NCI-H1930 (cell line): ENCODE data around the gene KLF6.

ENCODE experiments used
- DNase-seq, 2 experiments: peaks; one replicate each; lab custom pipeline; 2025; lab: John Stamatoyannopoulos, UW

Gene KLF6

GRCh38 chr10:3787816-3788215, 2.8 kb upstream of the KLF6 start:
- no peak for DNase-seq

GRCh38 chr10:3787016-3787400, 2.0 kb upstream of the KLF6 start:
- no peak for DNase-seq

- DNase-seq = no peak
Observed at GRCh38 chr10:3786295-3787015, 1.4 kb upstream of the KLF6 start.

- no peak for DNase-seq
Observed at GRCh38 chr10:3785851-3786271, 852 bp upstream of the KLF6 start.

- DNase-seq = peak; percentile 64 to 85
Observed at GRCh38 chr10:3785251-3785850, 342 bp upstream of the KLF6 start.

GRCh38 chr10:3783682-3784432, 1.2 kb downstream of the KLF6 start:
- no peak for DNase-seq

- DNase-seq = no peak
Observed at GRCh38 chr10:3783316-3783681, 1.7 kb downstream of the KLF6 start.

GRCh38 chr10:3782451-3783315, 2.3 kb downstream of the KLF6 start:
- DNase-seq = no peak

GRCh38 chr10:3782146-3782450, 2.9 kb downstream of the KLF6 start:
- no peak for DNase-seq

GRCh38 chr10:3781468-3782145, 3.4 kb downstream of the KLF6 start:
- DNase-seq = no peak

- no peak for DNase-seq
Observed at GRCh38 chr10:3780771-3781467, 4.1 kb downstream of the KLF6 start.

- DNase-seq = no peak
Observed at GRCh38 chr10:3780021-3780770, 4.8 kb downstream of the KLF6 start.

GRCh38 chr10:3779158-3779741, 5.8 kb downstream of the KLF6 start:
- DNase-seq = no peak

- no peak for DNase-seq
Observed at GRCh38 chr10:3778692-3779157, 6.3 kb downstream of the KLF6 start.

GRCh38 chr10:3777981-3778691, 6.9 kb downstream of the KLF6 start:
- no peak for DNase-seq

- DNase-seq = no peak
Observed at GRCh38 chr10:3776796-3777571, 8.0 kb downstream of the KLF6 start.

- DNase-seq = no peak
Observed at GRCh38 chr10:3775696-3776551, 9.1 kb downstream of the KLF6 start.
